Esophagus squamous epithelium (tissue), 5 donors: ENCODE measurements around the gene DDX19B. TPM values are rescaled to one million over a fixed set of nuclear protein-coding genes. Genes with fewer than 3 reads are reported as not detected.
A peak's percentile ranks its signal among the peaks of the same experiment; 100 is the strongest.

Source experiments
- DNase-seq: peaks from one replicate; lab custom pipeline; 2025; lab: John Stamatoyannopoulos, UW
- H3K27ac ChIP-seq, 4 donors: fragments of 200-600 bp; sonication (generic); one replicate each; pipeline ENCODE4 v1.5.1; 2016 to 2019; ENCODE audit warnings: mild to moderate bottlenecking in 1 of 4
- H3K27me3 ChIP-seq, 4 donors: fragments of 200-600 bp; sonication (generic); 1 replicate in 3 of 4; 2 replicates in 1 of 4; pipeline versions ENCODE4 v1.5.1 to v1.6.0; 2017 to 2021; ENCODE audit warnings: antibody characterized with exemption in 1 of 4
- H3K36me3 ChIP-seq, 3 donors: fragments of 200-600 bp; sonication (generic); one replicate each; pipeline ENCODE4 v1.5.1; 2016 to 2019
- H3K4me1 ChIP-seq, 3 donors: fragments of 200-600 bp; sonication (generic); one replicate each; pipeline ENCODE4 v1.5.1; 2017 to 2019
- H3K4me3 ChIP-seq, 4 donors: fragments of 200-600 bp; sonication (generic); 1 replicate in 3 of 4; 2 replicates in 1 of 4; pipeline ENCODE4 v1.5.1; 2016 to 2019; ENCODE audit warnings: mild to moderate bottlenecking in 2 of 4, moderate library complexity in 1 of 4
- H3K9me3 ChIP-seq, 3 donors: fragments of 200-600 bp; sonication (generic); one replicate each; pipeline ENCODE4 v1.5.1; 2016 to 2019
- POLR2A ChIP-seq, 4 donors: fragments of 450-650 bp; IDR thresholded peaks; one replicate each; pipeline ENCODE4 v1.6.1; 2017; ENCODE audit warnings: antibody characterized with exemption in 4 of 4, mild to moderate bottlenecking in 4 of 4, moderate library complexity in 3 of 4
- WGBS, 2 donors: methylation state at CpG; one replicate each; pipeline ENCODE4 v1.1.5; 2018; 5-methylcytosine and 5-hydroxymethylcytosine counted together
- intact Hi-C: fragments of 100-400 bp; cut with DNase I; formaldehyde crosslinking; loops from one replicate; pipeline ENCODE4 v1.15.0; 2022
- total RNA-seq, 4 donors: library from RNA; depleted of rRNA; stranded (reverse); fragments of >200 nt; gene quantifications; one replicate each; pipeline ENCODE4 v1.1.0, GENCODE V29; 2016
- TF ChIP-seq, protein P1 (sequence below), 6 experiments: fragments of 450-650 bp in 4 of 6; fragments of 200-600 bp in 2 of 6; sonication (generic) in 2 of 6; IDR thresholded peaks; one replicate each; pipeline ENCODE4 v1.5.1; 2016 to 2019; ENCODE audit warnings: antibody characterized with exemption in 6 of 6, mild to moderate bottlenecking in 4 of 6, moderate library complexity in 4 of 6
- donor health status: DM: yes; HTN: yes; CAD: no.

Gene DDX19B
- total RNA-seq, 4 donors from 2014 or later: 15.5 to 35.3 (median 24.3) TPM

DNA sequence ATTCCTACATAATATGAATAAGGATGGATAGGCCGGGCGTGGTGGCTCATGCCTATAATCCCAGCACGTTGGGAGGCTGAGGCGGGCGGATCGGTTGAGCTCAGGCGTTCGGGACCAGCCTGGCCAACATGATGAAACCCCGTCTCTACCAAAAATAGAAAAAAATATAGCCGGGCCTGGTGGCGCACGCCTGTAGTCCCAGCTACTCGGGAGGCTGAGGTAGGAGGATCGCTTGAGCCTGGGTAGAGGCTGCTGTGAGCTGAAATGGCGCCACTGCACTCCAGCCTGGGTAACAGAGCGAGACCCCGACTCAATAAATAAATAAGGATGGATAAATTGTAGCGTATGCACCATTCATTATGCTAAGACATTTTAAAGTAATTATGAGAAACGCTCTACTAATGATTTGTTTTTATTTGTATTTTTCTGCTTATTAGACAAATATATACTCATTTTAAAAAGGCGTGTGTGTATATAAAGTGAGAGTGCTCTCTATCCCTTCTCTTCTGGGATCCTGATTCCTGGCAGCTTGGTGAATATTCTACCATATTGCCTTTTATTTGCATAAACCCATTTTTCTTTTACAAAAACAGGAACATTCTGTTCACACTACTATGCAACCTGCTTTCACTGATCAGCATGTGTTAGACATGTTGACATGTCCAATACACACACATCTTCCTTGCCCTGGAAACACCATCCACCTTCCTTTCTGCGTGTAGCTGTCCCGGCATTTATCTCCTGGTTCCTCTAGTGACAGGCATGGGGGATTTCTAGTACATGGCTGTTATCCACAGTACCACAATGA, 74.1 kb downstream of the DDX19B start:
- no peak for TF ChIP-seq POLR2A (IDR thresholded peaks at IDR 0.05)
- TF ChIP-seq, protein P1, sequence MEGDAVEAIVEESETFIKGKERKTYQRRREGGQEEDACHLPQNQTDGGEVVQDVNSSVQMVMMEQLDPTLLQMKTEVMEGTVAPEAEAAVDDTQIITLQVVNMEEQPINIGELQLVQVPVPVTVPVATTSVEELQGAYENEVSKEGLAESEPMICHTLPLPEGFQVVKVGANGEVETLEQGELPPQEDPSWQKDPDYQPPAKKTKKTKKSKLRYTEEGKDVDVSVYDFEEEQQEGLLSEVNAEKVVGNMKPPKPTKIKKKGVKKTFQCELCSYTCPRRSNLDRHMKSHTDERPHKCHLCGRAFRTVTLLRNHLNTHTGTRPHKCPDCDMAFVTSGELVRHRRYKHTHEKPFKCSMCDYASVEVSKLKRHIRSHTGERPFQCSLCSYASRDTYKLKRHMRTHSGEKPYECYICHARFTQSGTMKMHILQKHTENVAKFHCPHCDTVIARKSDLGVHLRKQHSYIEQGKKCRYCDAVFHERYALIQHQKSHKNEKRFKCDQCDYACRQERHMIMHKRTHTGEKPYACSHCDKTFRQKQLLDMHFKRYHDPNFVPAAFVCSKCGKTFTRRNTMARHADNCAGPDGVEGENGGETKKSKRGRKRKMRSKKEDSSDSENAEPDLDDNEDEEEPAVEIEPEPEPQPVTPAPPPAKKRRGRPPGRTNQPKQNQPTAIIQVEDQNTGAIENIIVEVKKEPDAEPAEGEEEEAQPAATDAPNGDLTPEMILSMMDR (IDR thresholded peaks at IDR 0.05): no peak
- Histone ChIP-seq H3K9me3 (no peaks in the 10 kb centered on the region), H3K36me3 (peaks cover 11 to 87% (median 21%) of the 10 kb centered on the region in 3 donors), H3K27me3 (no peaks in the 10 kb centered on the region), H3K4me3 (no peak overlapping the region), H3K4me1 (peaks cover 0 to 13% (median 9%) of the 10 kb centered on the region in 3 donors), H3K27ac (no peak overlapping the region)
- 94 to 95% methylated on average over 18 to 22 of the region's 22 CpGs for WGBS, 2 donors
- intact Hi-C loops: loop anchor here (10.0 kb wide), 1 partner anchor 82 kb away; the partner anchor contains the start of gene FCSK
- no peak for DNase-seq

DNA sequence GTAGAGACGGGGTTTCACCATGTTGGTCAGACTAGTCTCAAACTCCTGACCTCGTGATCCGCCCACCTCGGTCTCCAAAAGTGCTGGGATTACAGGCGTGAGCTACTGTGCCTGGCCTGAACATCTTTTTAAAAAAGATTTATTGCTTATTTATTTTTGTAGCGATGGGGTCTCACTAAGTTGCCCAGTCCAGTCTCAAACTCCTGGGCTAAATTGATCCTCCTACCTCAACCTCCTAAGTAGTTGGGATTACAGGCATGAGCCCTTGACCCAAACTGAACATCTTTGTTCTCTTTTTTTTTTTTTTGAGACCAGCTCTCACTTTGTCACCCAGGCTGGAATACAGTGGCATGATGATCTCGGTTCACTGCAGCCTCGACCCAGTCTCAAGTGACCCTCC, 75.2 kb downstream of the DDX19B start:
- Histone ChIP-seq H3K27ac (peak overlapping the region in 1 of 4 donors; percentile 26), H3K9me3 (no peaks in the 10 kb centered on the region), H3K4me3 (no peak overlapping the region), H3K36me3 (peaks cover 11 to 85% (median 21%) of the 10 kb centered on the region in 3 donors), H3K4me1 (peaks cover 0 to 16% (median 9%) of the 10 kb centered on the region in 3 donors), H3K27me3 (no peaks in the 10 kb centered on the region)
- intact Hi-C loops: loop anchor here (10.0 kb wide), 1 partner anchor 81 kb away; the partner anchor contains the start of gene FCSK
- TF ChIP-seq, protein P1 (IDR thresholded peaks at IDR 0.05): no peak
- no peak for TF ChIP-seq POLR2A (IDR thresholded peaks at IDR 0.05)
- DNase-seq: no peak
- WGBS, 2 donors: 91 to 93% methylated on average over 8 of the region's 8 CpGs

DNA sequence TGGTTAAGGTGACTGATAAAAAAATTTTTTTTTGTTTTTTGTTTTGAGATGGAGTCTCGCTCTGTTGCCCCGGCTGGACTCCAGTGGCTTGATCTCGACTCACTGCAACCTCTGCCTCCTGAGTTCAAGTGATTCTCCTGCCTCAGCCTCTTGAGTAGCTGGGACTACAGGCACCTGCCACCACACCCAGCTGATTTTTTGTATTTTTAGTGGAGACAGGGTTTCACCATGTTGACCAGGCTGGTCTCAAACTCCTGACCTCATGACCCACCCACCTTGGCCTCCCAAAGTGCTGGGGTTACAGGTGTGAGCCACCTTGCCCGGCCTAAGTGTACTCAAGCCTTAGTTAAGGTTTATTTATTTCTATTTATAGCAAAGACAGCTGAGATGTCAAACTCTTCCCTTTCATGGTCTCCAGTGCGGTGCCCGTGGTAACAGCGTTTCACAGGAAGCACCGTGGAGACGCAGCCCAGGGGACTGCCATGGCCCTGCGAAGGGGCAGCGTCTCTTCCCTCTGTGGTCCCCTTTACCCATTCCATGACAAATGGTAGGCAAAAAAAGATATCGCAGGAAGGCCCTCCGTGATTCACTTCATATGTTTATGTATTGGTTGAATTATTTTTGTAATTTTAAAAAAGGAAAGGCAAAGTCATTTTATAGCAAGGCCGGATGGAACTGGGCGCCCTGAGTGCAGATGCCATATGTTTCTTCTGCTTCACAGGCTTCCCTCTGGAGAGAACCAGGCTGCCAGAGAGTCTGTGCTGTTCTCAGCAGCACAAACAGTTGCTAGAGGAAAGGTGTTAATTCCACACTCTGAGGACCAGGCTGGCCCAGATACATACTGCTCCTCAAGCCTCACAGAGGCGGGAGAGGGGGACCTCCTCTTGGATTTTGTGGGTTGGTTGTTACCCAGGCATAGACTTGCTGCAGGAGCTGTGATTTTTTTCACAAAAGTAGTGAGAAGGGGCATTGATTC, 76.9 kb downstream of the DDX19B start:
- Histone ChIP-seq H3K27me3 (no peaks in the 10 kb centered on the region), H3K36me3 (peaks cover 11 to 68% (median 21%) of the 10 kb centered on the region in 3 donors), H3K4me1 (peaks cover 12 to 33% (median 19%) of the 10 kb centered on the region in 3 donors), H3K9me3 (no peaks in the 10 kb centered on the region), H3K27ac (no peak overlapping the region), H3K4me3 (no peak overlapping the region)
- DNase-seq: no peak
- WGBS, 2 donors: 72 to 83% methylated on average over 14 to 16 of the region's 16 CpGs
- intact Hi-C loops: loop anchor here (10.0 kb wide), 1 partner anchor 79 kb away; the partner anchor contains the start of gene FCSK
- TF ChIP-seq POLR2A (IDR thresholded peaks at IDR 0.05): no peak
- TF ChIP-seq, protein P1 (IDR thresholded peaks at IDR 0.05): no peak

DNA sequence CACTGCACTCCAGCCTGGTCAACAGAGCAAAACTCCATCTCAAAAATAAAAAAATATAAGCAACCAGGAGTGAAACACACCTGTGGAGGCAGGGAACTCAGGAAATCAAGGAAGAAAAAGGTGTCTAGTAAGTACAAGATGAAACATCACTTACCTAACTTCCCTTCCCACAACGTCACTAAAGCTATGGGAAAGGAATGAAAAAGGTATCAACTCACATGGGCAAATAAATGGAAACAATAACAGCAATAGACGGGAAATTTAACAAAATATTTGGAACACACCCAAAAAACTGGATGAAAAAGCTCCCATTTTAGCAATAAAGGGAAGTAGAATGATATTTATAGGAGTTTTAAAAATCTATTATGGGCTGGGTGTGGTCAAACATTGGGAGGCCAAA, 78.8 kb downstream of the DDX19B start:
- H3K27ac ChIP-seq: no peak overlapping the region
- peaks cover 16 to 45% (median 25%) of the 10 kb centered on the region in 3 donors for H3K4me1 ChIP-seq
- WGBS, 2 donors: 72 to 73% methylated on average over 2 of the region's 2 CpGs
- intact Hi-C loops: loop anchor here (10.0 kb wide), 1 partner anchor 77 kb away; the partner anchor contains the start of gene FCSK
- no peaks in the 10 kb centered on the region for H3K9me3 ChIP-seq
- no peaks in the 10 kb centered on the region for H3K27me3 ChIP-seq
- no peak overlapping the region for H3K4me3 ChIP-seq
- no peak for TF ChIP-seq POLR2A (IDR thresholded peaks at IDR 0.05)
- TF ChIP-seq, protein P1 (IDR thresholded peaks at IDR 0.05): no peak
- DNase-seq: no peak
- H3K36me3 ChIP-seq: peaks cover 0 to 51% (median 9%) of the 10 kb centered on the region in 3 donors
